Activated CD4-positive, alpha-beta T cell treated with anti-CD3 and anti-CD28 coated beads for 36 hours (primary cell): Measurements from ENCODE around the gene CCDC142. TPM values are rescaled to one million over a fixed set of nuclear protein-coding genes. Genes with fewer than 3 reads are reported as not detected.

Experiments used
- ATAC-seq: fragments of 200-7000 bp; cut with Tn5 transposase; one replicate; pipeline ENCODE4 v1.10.0; 2021; ENCODE audit warnings: mild to moderate bottlenecking, moderate library complexity
- CTCF ChIA-PET: fragments of 350-600 bp; sonication (Branson Sonifier 250); formaldehyde crosslinking; loops from one replicate; lab custom pipeline; 2021; ENCODE audit warnings: antibody characterized with exemption; lab: Charles Lee
- POLR2A ChIA-PET: fragments of 350-600 bp; sonication (Branson Sonifier 250); formaldehyde crosslinking; loops from one replicate; lab custom pipeline; 2021; ENCODE audit warnings: antibody characterized with exemption, inconsistent platforms; lab: Charles Lee
- DNase-seq: peaks from one replicate; pipeline ENCODE4 v3.0.0-alpha.2; 2020
- H3K27ac Mint-ChIP-seq: one replicate; pipeline ENCODE4 v1.8.0; 2021; ENCODE audit warnings: mixed read lengths
- H3K27me3 Mint-ChIP-seq: one replicate; pipeline ENCODE4 v1.8.0; 2021; ENCODE audit warnings: mixed read lengths
- H3K36me3 Mint-ChIP-seq: one replicate; pipeline ENCODE4 v1.8.0; 2021; ENCODE audit warnings: low read depth, mixed read lengths
- H3K4me1 Mint-ChIP-seq: one replicate; pipeline ENCODE4 v1.8.0; 2021; ENCODE audit warnings: mixed read lengths
- H3K4me3 Mint-ChIP-seq: one replicate; pipeline ENCODE4 v1.8.0; 2021; ENCODE audit warnings: mild to moderate bottlenecking, moderate library complexity, mixed read lengths
- H3K9me3 Mint-ChIP-seq: one replicate; pipeline ENCODE4 v1.8.0; 2021; ENCODE audit warnings: low read depth, mixed read lengths
- intact Hi-C, 2 experiments: fragments of 100-400 bp; cut with DNase I in 1 of 2; cut with micrococcal nuclease in 1 of 2; formaldehyde crosslinking; loops; one replicate each; pipeline versions ENCODE4 v1.14.2 to v1.15.1; 2022 to 2024; cut with DNase I, micrococcal nuclease
- total RNA-seq, 2 experiments: library from RNA; stranded (reverse); gene quantifications; one replicate each; pipeline ENCODE4 v1.2.3, GENCODE V29; 2021

Gene CCDC142
- total RNA-seq, 2 experiments from 2014 or later, result 9.7 to 13.2 TPM

DNA sequence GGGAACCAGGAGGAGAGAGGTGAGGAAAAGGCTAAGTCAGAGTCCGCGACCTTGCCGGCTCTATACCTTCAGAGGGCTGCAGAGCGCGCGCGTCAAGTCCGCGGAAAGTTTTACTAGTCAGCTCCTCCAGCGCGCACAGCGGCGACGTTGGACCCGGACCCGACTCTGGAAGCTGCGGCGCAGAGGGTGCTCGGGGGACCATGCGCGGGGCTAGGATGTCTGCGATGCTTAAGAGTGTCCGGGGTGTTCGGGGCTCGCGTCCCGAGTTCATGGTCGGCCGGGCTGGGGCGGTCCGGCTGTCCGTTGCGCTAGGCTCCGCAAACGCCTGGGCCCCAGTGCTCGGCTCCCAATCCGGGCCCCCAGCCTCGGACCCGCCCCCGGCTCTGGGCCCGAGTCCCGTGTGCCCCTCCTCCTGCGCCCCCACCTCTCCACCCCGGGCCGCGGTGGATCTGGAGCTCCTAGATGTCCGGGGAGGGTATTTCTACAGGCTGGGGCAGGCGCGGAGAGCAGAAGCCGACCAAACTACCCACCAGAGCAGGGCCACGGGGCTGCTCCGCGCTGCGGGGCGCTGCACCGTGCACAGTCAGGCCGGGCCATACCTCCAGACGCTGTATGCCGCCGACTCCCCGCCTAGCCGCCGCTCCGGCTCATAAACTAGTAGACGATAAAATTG, 16.6 kb upstream of the CCDC142 start, which contains the start of gene LBX2:
Gene LBX2 (minus strand): TSS at position 337 of the 673 bp plus-strand sequence. CDS start 66 bp downstream, at position 271.
- peak; percentile 37 for ATAC-seq
- ChIA-PET CTCF (interaction anchor here (3.6 kb wide), 1 partner anchor 17 kb away, joined by 17 read pairs; the partner anchor contains the start of genes CCDC142 and TTC31), POLR2A (no interaction called here)
- H3K9me3 Mint-ChIP-seq, result no peaks in the 10 kb centered on the region
- H3K4me1 Mint-ChIP-seq, result peaks cover 37% of the 10 kb centered on the region
- peak within 1 kb of the TSS; percentile 15 for H3K27ac Mint-ChIP-seq
- peaks cover 56% of the 10 kb centered on the region for H3K27me3 Mint-ChIP-seq
- intact Hi-C loops, result loop anchor here (1.0 to 5.0 kb wide), 3 partner anchors 15 to 55 kb away; partner anchors contain the start of genes DOK1 (in 1 of the 2) and TLX2 (in 1 of the 2)
- H3K4me3 Mint-ChIP-seq, result peak within 1 kb of the TSS; percentile 77
- H3K36me3 Mint-ChIP-seq, result peaks cover 10% of the 10 kb centered on the region
- DNase-seq, result peak; percentile 71

DNA sequence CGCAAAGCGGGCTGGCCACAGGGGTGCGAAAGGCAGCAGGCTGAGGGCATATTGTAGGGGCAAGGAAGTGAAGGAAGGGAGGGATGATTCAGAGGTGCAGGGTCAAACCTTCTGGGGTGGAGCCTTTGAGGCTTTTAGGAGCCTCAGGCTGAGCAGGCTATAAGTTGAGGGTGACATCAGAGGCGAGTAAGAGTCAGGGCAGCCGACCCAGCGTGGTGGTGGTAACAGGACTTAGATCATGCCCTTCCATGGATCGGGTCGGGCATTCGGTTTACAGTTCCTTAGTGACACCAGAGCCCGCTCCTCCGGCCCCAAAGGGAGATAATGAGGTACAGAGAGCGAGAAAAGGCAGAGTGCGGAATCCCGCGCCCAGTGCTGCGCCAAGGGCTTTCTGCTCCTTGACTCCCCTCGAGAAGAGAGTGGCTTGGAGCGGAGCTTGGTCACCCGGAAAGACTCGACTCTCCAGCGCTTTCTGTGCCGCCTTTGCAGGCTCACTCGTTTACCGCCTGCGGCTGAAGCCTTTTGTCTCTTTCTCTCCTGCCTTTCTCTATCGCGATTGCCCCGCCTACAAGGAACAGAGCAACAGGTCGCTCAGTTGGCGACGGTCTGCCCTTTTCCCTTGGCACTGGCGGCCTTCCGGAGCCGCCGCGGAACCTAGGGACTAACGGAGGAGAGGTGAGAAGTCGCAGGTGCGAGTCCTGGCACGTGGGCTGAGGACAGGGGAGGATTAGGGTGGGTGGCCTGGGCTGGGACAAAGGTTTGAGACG, 15.9 kb upstream of the CCDC142 start:
- DNase-seq (peak; percentile 49), ATAC-seq (peak; percentile 63)
- POLR2A ChIA-PET, result no interaction called here
- H3K4me1 Mint-ChIP-seq, result peaks cover 31% of the 10 kb centered on the region
- H3K27ac Mint-ChIP-seq, result peak overlapping the region; percentile 15
- peaks cover 50% of the 10 kb centered on the region for H3K27me3 Mint-ChIP-seq
- intact Hi-C loops, result loop anchor here (1.0 to 5.0 kb wide), 3 partner anchors 16 to 56 kb away; partner anchors contain the start of genes DOK1 (in 1 of the 2) and TLX2 (in 1 of the 2)
- no peaks in the 10 kb centered on the region for H3K9me3 Mint-ChIP-seq
- CTCF ChIA-PET, result interaction anchor here (1.3 to 3.6 kb wide), 2 partner anchors 16 kb away, joined by 5 to 17 read pairs; partner anchors contain the start of genes CCDC142 and TTC31
- H3K36me3 Mint-ChIP-seq, result peaks cover 7% of the 10 kb centered on the region
- H3K4me3 Mint-ChIP-seq, result peak overlapping the region; percentile 77

DNA sequence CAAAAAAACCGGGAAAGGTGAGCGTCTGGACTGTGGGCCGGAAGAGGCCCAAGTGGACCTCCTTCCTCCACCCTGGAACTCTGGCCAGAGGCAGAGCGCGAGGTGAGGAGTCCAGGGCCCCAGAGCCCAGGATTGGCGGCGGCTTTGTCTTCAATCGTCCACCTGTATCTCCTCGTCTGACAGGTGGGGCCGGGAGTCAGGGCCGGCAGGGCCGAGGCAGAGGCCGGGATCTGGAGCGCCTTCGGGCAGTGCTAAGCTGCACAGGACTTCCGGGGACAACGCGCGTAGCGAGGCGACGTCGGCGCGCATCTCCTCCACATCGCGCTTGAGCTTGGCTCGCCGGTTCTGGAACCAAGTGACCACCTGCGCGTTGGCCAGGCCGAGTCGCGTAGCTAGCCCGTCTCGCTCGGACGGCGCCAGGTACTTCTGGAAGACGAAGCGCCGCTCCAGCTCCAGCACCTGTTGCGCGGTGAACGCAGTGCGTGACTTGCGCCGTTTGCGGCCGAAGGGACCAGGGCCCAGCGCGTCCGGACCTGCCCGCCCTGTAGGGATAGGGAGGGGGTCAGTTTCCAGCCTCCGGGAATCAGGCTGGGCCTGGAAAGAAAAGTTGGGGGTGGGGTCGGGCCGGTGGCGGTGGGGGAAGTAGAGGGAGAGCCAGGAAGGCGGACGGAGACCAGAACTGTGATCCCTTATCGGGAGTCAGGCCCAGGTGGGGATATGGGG, 15.1 kb upstream of the CCDC142 start:
- peak; percentile 52 for DNase-seq

DNA sequence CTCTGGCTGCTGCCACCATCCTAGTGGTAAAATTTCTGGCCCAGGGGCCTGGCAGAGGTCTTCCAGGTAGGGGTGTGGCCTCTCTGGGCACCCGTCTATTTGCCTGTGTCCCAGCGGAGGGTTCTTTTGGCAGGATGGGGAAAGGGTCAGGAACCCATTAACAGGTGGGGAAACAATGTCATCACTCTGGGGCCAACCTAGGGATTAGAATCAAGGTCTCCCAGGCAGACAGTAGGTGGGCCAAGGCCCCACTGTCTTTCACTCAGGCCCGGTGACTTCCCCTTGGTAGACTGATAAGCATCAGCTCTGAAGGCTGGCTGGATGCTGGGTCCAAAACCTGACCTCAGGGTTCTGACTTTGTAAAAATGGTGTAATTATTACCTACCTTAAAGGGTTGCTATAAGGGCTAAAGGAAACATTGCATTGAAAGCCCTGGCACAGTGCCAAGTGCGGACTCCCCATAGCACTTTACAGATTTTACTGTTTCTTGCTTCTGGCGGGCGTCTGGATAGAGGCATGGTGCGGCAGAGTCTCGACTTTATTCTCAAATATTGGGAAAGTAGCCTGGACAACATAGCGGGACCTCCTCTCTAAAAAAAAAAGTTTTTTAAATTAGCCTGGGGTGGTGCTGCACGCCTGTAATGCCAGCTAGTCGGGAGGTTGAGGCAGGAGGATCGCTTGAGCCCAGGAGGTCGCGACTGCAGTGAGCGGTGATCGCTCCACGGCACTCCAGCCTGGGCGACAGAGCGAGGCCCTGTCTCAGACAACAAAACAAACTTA, 14.4 kb upstream of the CCDC142 start:
- peaks cover 14% of the 10 kb centered on the region for H3K36me3 Mint-ChIP-seq
- CTCF ChIA-PET, result interaction anchor here (1.1 to 1.3 kb wide), 2 partner anchors 9 to 15 kb away, joined by 4 to 5 read pairs; partner anchors contain the start of genes CCDC142 and TTC31
- no peak for DNase-seq
- H3K27ac Mint-ChIP-seq, result no peak overlapping the region
- H3K27me3 Mint-ChIP-seq, result peaks cover 39% of the 10 kb centered on the region
- no peak for ATAC-seq
- no peaks in the 10 kb centered on the region for H3K9me3 Mint-ChIP-seq
- peak overlapping the region; percentile 77 for H3K4me3 Mint-ChIP-seq
- H3K4me1 Mint-ChIP-seq, result peaks cover 20% of the 10 kb centered on the region
- intact Hi-C loops, result loop anchor here in 1 of 2 experiments (5.0 kb wide), 1 partner anchor 35 kb away; no protein-coding TSS in a partner anchor
- POLR2A ChIA-PET, result interaction anchor here (0.6 kb wide), 2 partner anchors 70 to 79 kb away, joined by 3 read pairs; no protein-coding TSS in a partner anchor

More for the DNA sequence above, 15.1 kb upstream of the CCDC142 start:
- peak overlapping the region; percentile 77 for H3K4me3 Mint-ChIP-seq
- peaks cover 7% of the 10 kb centered on the region for H3K36me3 Mint-ChIP-seq
- ChIA-PET POLR2A (interaction anchor here (0.6 kb wide), 1 partner anchor 69 kb away, joined by 3 read pairs; no protein-coding TSS in a partner anchor), CTCF (interaction anchor here (1.3 kb wide), 1 partner anchor 15 kb away, joined by 5 read pairs; the partner anchor contains the start of genes CCDC142 and TTC31)
- peak overlapping the region; percentile 15 for H3K27ac Mint-ChIP-seq
- H3K9me3 Mint-ChIP-seq, result no peaks in the 10 kb centered on the region
- ATAC-seq, result peak; percentile 31
- peaks cover 24% of the 10 kb centered on the region for H3K4me1 Mint-ChIP-seq
- intact Hi-C loops, result loop anchor here (2.0 to 5.0 kb wide), 2 partner anchors 34 to 57 kb away; partner anchors contain the start of gene DOK1 (in 1 of the 2)
- peaks cover 45% of the 10 kb centered on the region for H3K27me3 Mint-ChIP-seq

DNA sequence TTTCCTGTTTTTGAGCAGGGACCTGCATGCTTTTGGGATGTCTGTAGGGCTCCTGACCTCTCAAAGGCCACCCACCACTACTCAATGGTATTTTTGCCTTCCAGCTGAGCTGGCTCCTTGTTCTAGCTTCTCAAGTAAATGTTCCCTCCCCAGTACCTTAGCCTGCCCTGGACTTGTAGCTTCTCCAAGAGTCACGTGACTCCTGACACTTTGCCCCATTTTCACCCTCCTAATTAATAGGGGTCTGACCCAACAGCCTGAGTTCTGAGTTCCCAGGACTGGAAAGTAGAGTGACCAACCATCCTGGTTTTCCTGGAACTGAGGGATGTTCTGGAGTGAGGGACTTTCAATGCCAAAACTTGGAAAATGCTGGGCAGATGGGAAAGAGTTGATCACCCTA, 12.6 kb upstream of the CCDC142 start:
- ChIA-PET POLR2A (no interaction called here), CTCF (no interaction called here)
- H3K9me3 Mint-ChIP-seq, result no peaks in the 10 kb centered on the region
- no peak overlapping the region for H3K4me3 Mint-ChIP-seq
- H3K4me1 Mint-ChIP-seq, result peaks cover 16% of the 10 kb centered on the region
- H3K27me3 Mint-ChIP-seq, result peaks cover 24% of the 10 kb centered on the region
- H3K36me3 Mint-ChIP-seq, result peaks cover 23% of the 10 kb centered on the region
- H3K27ac Mint-ChIP-seq, result no peak overlapping the region
- ATAC-seq (no peak), DNase-seq (no peak)
- intact Hi-C loops, result loop anchor here in 1 of 2 experiments (5.0 kb wide), 1 partner anchor 37 kb away; no protein-coding TSS in a partner anchor

DNA sequence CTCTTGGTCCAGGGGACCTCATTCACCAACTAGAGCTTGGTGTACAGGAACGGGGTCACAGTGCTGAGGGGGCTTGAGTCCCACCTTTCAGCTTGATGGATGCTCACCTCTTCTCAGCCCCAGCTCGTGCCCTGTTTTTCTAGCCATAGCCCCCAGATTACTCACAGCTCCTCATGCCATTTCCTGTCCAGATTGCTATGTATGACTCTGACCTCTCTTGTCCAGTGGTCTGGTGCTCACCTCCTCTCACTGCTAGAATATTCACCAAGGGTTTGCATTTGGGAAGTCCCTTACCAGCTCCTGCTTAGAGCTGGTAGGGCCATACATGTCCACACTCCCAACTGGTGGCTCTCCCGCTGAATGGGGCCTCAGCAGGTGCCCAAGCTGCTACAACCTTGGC, 10.7 kb upstream of the CCDC142 start:
- H3K4me1 Mint-ChIP-seq, result peaks cover 8% of the 10 kb centered on the region
- no peak overlapping the region for H3K27ac Mint-ChIP-seq
- CTCF ChIA-PET, result interaction anchor here (0.9 kb wide), 1 partner anchor 11 kb away, joined by 4 read pairs; the partner anchor contains the start of genes CCDC142 and TTC31

GRCh38 chr2:74491648-74492544, 9.1 kb upstream of the CCDC142 start:
- no peak overlapping the region for H3K4me3 Mint-ChIP-seq
- DNase-seq, result no peak
- no peak overlapping the region for H3K27ac Mint-ChIP-seq
- ChIA-PET CTCF (interaction anchor here (0.6 kb wide), 1 partner anchor 76 kb away, joined by 4 read pairs; no protein-coding TSS in a partner anchor), POLR2A (no interaction called here)
- no peak for ATAC-seq
- no peaks in the 10 kb centered on the region for H3K27me3 Mint-ChIP-seq
- H3K4me1 Mint-ChIP-seq, result no peaks in the 10 kb centered on the region
- intact Hi-C loops, result no loop called here
- peaks cover 27% of the 10 kb centered on the region for H3K36me3 Mint-ChIP-seq
- no peaks in the 10 kb centered on the region for H3K9me3 Mint-ChIP-seq

More for the DNA sequence above, 10.7 kb upstream of the CCDC142 start:
- ATAC-seq, result no peak
- no peak for DNase-seq
- POLR2A ChIA-PET, result interaction anchor here (0.7 kb wide), 1 partner anchor 63 kb away, joined by 3 read pairs; no protein-coding TSS in a partner anchor
- Mint-ChIP-seq H3K4me3 (no peak overlapping the region), H3K27me3 (peaks cover 10% of the 10 kb centered on the region), H3K36me3 (peaks cover 26% of the 10 kb centered on the region), H3K9me3 (no peaks in the 10 kb centered on the region)
- intact Hi-C loops, result no loop called here

DNA sequence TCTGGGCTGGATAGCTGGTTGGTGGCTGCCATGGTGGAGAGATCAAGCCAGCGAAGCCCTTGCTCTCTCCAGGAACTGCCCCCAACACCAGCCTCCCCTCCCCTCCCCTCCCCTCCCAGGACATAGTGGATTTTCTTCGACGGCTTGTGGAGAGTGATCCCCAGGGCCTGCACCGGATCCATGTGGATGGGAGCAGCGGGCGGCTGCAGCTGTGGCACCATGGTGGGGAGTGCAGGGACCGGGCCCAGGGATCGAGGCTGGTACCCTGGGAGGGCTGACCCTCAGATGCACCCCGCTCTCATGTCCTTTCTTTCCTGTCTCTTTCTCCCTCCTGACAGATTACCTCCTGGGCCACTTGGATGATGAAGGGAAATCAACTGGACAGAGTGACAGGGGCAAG, 7.1 kb upstream of the CCDC142 start:
- no peaks in the 10 kb centered on the region for H3K9me3 Mint-ChIP-seq
- CTCF ChIA-PET, result interaction anchor here (1.0 to 1.1 kb wide), 2 partner anchors 11 to 96 kb away, joined by 5 read pairs; no protein-coding TSS in a partner anchor
- peaks cover 36% of the 10 kb centered on the region for H3K36me3 Mint-ChIP-seq
- H3K4me3 Mint-ChIP-seq, result no peak overlapping the region
- no peaks in the 10 kb centered on the region for H3K27me3 Mint-ChIP-seq
- no peak for ATAC-seq
- no peak overlapping the region for H3K27ac Mint-ChIP-seq
- POLR2A ChIA-PET, result no interaction called here
- intact Hi-C loops, result no loop called here
- DNase-seq, result no peak
- no peaks in the 10 kb centered on the region for H3K4me1 Mint-ChIP-seq
